Measurements from ENCODE around the gene GALNTL6. TPM values are rescaled to one million over a fixed set of nuclear protein-coding genes. Genes with fewer than 3 reads are reported as not detected.

The GALNTL6 gene
- total RNA-seq, 1 donor: under 0.01 TPM

GRCh38 chr4:172489861-172490260 lies 676.7 kb downstream of the GALNTL6 start:
- H3K4me2 ChIP-seq (ENCODE audit: insufficient read depth, low read length): no peak overlapping the region
- no peaks in the 10 kb centered on the region for H3K79me2 ChIP-seq (ENCODE audit: insufficient read depth, low read length)
- no peaks in the 10 kb centered on the region for H3K27me3 ChIP-seq (ENCODE audit: insufficient read depth, low read length)

GRCh38 chr4:172495769-172496168 lies 682.6 kb downstream of the GALNTL6 start:
- H3K9me3 ChIP-seq (ENCODE audit: low read depth, low read length): no peaks in the 10 kb centered on the region
- H3K4me1 ChIP-seq (ENCODE audit: insufficient read depth, low read length): no peaks in the 10 kb centered on the region
- H3K27ac ChIP-seq (ENCODE audit: low read depth, low read length): no peak overlapping the region
- H3K4me2 ChIP-seq (ENCODE audit: insufficient read depth, low read length): no peak overlapping the region
- no peaks in the 10 kb centered on the region for H4K20me1 ChIP-seq (ENCODE audit: insufficient read depth, low read length)
- no peaks in the 10 kb centered on the region for H3K36me3 ChIP-seq (ENCODE audit: insufficient read depth, low read length)
- DNase-seq (ENCODE audit: insufficient read length, low spot score, missing footprints): no peak
- no peaks in the 10 kb centered on the region for H3K79me2 ChIP-seq (ENCODE audit: insufficient read depth, low read length)
- no peak overlapping the region for H3K4me3 ChIP-seq (ENCODE audit: insufficient read depth, low read length)
- H2AFZ ChIP-seq (ENCODE audit: low read length): no peak overlapping the region
- H3K27me3 ChIP-seq (ENCODE audit: insufficient read depth, low read length): no peaks in the 10 kb centered on the region
- TF ChIP-seq CTCF (IDR thresholded peaks at IDR 0.05; ENCODE audit: extremely low read depth, low read depth, low read length): no peak

More at GRCh38 chr4:172489861-172490260, 676.7 kb downstream of the GALNTL6 start:
- no peak overlapping the region for H2AFZ ChIP-seq (ENCODE audit: low read length)
- no peak overlapping the region for H3K4me3 ChIP-seq (ENCODE audit: insufficient read depth, low read length)
- no peaks in the 10 kb centered on the region for H3K36me3 ChIP-seq (ENCODE audit: insufficient read depth, low read length)
- no peak for TF ChIP-seq CTCF (IDR thresholded peaks at IDR 0.05; ENCODE audit: extremely low read depth, low read depth, low read length)
- no peak for DNase-seq (ENCODE audit: insufficient read length, low spot score, missing footprints)
- peaks cover 4% of the 10 kb centered on the region for H3K9me3 ChIP-seq (ENCODE audit: low read depth, low read length)
- H3K27ac ChIP-seq (ENCODE audit: low read depth, low read length): no peak overlapping the region
- no peaks in the 10 kb centered on the region for H3K4me1 ChIP-seq (ENCODE audit: insufficient read depth, low read length)
- no peaks in the 10 kb centered on the region for H4K20me1 ChIP-seq (ENCODE audit: insufficient read depth, low read length)

GRCh38 chr4:172497321-172497720 lies 684.1 kb downstream of the GALNTL6 start:
- Histone ChIP-seq H3K36me3 (ENCODE audit: insufficient read depth, low read length) (no peaks in the 10 kb centered on the region), H3K4me3 (ENCODE audit: insufficient read depth, low read length) (no peak overlapping the region), H3K4me1 (ENCODE audit: insufficient read depth, low read length) (no peaks in the 10 kb centered on the region), H3K27me3 (ENCODE audit: insufficient read depth, low read length) (no peaks in the 10 kb centered on the region), H3K27ac (ENCODE audit: low read depth, low read length) (no peak overlapping the region), H2AFZ (ENCODE audit: low read length) (no peak overlapping the region), H3K9me3 (ENCODE audit: low read depth, low read length) (no peaks in the 10 kb centered on the region), H4K20me1 (ENCODE audit: insufficient read depth, low read length) (no peaks in the 10 kb centered on the region), H3K4me2 (ENCODE audit: insufficient read depth, low read length) (no peak overlapping the region), H3K79me2 (ENCODE audit: insufficient read depth, low read length) (no peaks in the 10 kb centered on the region)
- no peak for TF ChIP-seq CTCF (IDR thresholded peaks at IDR 0.05; ENCODE audit: extremely low read depth, low read depth, low read length)
- no peak for DNase-seq (ENCODE audit: insufficient read length, low spot score, missing footprints)

GRCh38 chr4:172514011-172514410 lies 700.8 kb downstream of the GALNTL6 start:
- Histone ChIP-seq H3K36me3 (ENCODE audit: insufficient read depth, low read length) (no peaks in the 10 kb centered on the region), H3K27me3 (ENCODE audit: insufficient read depth, low read length) (no peaks in the 10 kb centered on the region), H3K4me1 (ENCODE audit: insufficient read depth, low read length) (no peaks in the 10 kb centered on the region), H3K9me3 (ENCODE audit: low read depth, low read length) (no peaks in the 10 kb centered on the region), H3K79me2 (ENCODE audit: insufficient read depth, low read length) (no peaks in the 10 kb centered on the region), H4K20me1 (ENCODE audit: insufficient read depth, low read length) (no peaks in the 10 kb centered on the region), H2AFZ (ENCODE audit: low read length) (no peak overlapping the region), H3K4me2 (ENCODE audit: insufficient read depth, low read length) (no peak overlapping the region), H3K4me3 (ENCODE audit: insufficient read depth, low read length) (no peak overlapping the region), H3K27ac (ENCODE audit: low read depth, low read length) (no peak overlapping the region)
- no peak for DNase-seq (ENCODE audit: insufficient read length, low spot score, missing footprints)
- TF ChIP-seq CTCF (IDR thresholded peaks at IDR 0.05; ENCODE audit: extremely low read depth, low read depth, low read length): no peak

Measured in osteoblast (primary cell).